PC-9 (cell line): ENCODE data around the gene SH3BGR.

Experiments used
- EZH2 ChIP-seq: fragments of 200-600 bp; sonication (generic); IDR thresholded peaks from 2 replicates; pipeline ENCODE4 v1.8.0; 2017; ENCODE audit warnings: antibody characterized with exemption, low read depth
- TF ChIP-seq, protein P1 (sequence below): fragments of 200-600 bp; sonication (generic); conservative IDR thresholded peaks from 2 replicates; pipeline ENCODE4 v1.6.1; 2017; ENCODE audit warnings: mixed run types, antibody characterized with exemption, mild to moderate bottlenecking, moderate library complexity

DNA sequence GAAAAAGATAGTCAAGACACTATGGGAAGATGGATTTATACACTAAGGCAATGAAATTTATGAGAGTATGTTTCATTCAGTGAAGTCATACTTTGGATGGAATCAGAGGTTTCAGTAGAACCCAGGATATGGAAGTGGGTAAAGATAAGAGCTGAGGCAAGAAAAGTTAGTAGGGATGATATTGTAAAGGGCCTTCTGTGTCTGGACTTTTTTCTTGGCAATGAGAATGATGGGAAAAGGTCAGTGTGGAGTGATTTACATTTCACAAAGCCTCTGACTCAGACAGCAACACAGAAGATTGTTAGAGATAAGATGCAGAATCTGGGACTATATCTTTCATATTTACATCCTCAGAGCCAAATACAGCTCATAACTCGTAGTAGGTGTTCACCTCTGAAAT lies 32.1 kb downstream of the SH3BGR start:
- TF ChIP-seq, protein P1, sequence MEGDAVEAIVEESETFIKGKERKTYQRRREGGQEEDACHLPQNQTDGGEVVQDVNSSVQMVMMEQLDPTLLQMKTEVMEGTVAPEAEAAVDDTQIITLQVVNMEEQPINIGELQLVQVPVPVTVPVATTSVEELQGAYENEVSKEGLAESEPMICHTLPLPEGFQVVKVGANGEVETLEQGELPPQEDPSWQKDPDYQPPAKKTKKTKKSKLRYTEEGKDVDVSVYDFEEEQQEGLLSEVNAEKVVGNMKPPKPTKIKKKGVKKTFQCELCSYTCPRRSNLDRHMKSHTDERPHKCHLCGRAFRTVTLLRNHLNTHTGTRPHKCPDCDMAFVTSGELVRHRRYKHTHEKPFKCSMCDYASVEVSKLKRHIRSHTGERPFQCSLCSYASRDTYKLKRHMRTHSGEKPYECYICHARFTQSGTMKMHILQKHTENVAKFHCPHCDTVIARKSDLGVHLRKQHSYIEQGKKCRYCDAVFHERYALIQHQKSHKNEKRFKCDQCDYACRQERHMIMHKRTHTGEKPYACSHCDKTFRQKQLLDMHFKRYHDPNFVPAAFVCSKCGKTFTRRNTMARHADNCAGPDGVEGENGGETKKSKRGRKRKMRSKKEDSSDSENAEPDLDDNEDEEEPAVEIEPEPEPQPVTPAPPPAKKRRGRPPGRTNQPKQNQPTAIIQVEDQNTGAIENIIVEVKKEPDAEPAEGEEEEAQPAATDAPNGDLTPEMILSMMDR, result no peak
- no peak for TF ChIP-seq EZH2
